Measurements from ENCODE around the gene PHLPP1. TPM values are rescaled to one million over a fixed set of nuclear protein-coding genes. Genes with fewer than 3 reads are reported as not detected.
A peak's percentile ranks its signal among the peaks of the same experiment; 100 is the strongest.

PHLPP1 gene
- total RNA-seq, 1 donor from 2014 or later = 18.0 TPM

GRCh38 chr18:63017977-63018376 is 302.6 kb downstream of the PHLPP1 start:
- peaks cover 17% of the 10 kb centered on the region for H3K27me3 Mint-ChIP-seq
- TF ChIP-seq CTCF (IDR thresholded peaks at IDR 0.05; ENCODE audit: unreplicated experiment) = no peak
- H3K36me3 Mint-ChIP-seq (ENCODE audit: insufficient read depth) = no peaks in the 10 kb centered on the region
- H3K9me3 Mint-ChIP-seq (ENCODE audit: low read depth) = peaks cover 10% of the 10 kb centered on the region
- no peak overlapping the region for H3K4me3 Mint-ChIP-seq (ENCODE audit: low read depth)
- H3K4me1 Mint-ChIP-seq (ENCODE audit: low read depth) = no peaks in the 10 kb centered on the region
- H3K27ac Mint-ChIP-seq = no peak overlapping the region
- no peak for DNase-seq (ENCODE audit: low spot score, unreplicated experiment)

GRCh38 chr18:63022429-63023022 is 307.2 kb downstream of the PHLPP1 start:
- Mint-ChIP-seq H3K27ac (no peak overlapping the region), H3K4me1 (ENCODE audit: low read depth) (no peaks in the 10 kb centered on the region), H3K36me3 (ENCODE audit: insufficient read depth) (no peaks in the 10 kb centered on the region), H3K4me3 (ENCODE audit: low read depth) (no peak overlapping the region), H3K9me3 (ENCODE audit: low read depth) (peaks cover 8% of the 10 kb centered on the region), H3K27me3 (peaks cover 5% of the 10 kb centered on the region)
- TF ChIP-seq CTCF (IDR thresholded peaks at IDR 0.05; ENCODE audit: unreplicated experiment) = peak; percentile 64
- DNase-seq (ENCODE audit: low spot score, unreplicated experiment) = no peak

GRCh38 chr18:63025251-63026090 is 310.1 kb downstream of the PHLPP1 start:
- H3K4me3 Mint-ChIP-seq (ENCODE audit: low read depth) = no peak overlapping the region
- DNase-seq (ENCODE audit: low spot score, unreplicated experiment) = no peak
- TF ChIP-seq CTCF (IDR thresholded peaks at IDR 0.05; ENCODE audit: unreplicated experiment) = peak; percentile 57
- no peaks in the 10 kb centered on the region for H3K4me1 Mint-ChIP-seq (ENCODE audit: low read depth)
- no peaks in the 10 kb centered on the region for H3K36me3 Mint-ChIP-seq (ENCODE audit: insufficient read depth)
- no peaks in the 10 kb centered on the region for H3K9me3 Mint-ChIP-seq (ENCODE audit: low read depth)
- H3K27ac Mint-ChIP-seq = no peak overlapping the region
- peaks cover 5% of the 10 kb centered on the region for H3K27me3 Mint-ChIP-seq

- no peak overlapping the region for H3K4me3 Mint-ChIP-seq (ENCODE audit: low read depth)
- no peaks in the 10 kb centered on the region for H3K4me1 Mint-ChIP-seq (ENCODE audit: low read depth)
- H3K36me3 Mint-ChIP-seq (ENCODE audit: insufficient read depth) = no peaks in the 10 kb centered on the region
- H3K9me3 Mint-ChIP-seq (ENCODE audit: low read depth) = no peaks in the 10 kb centered on the region
- H3K27ac Mint-ChIP-seq = no peak overlapping the region
- DNase-seq (ENCODE audit: low spot score, unreplicated experiment) = no peak
- no peak for TF ChIP-seq CTCF (IDR thresholded peaks at IDR 0.05; ENCODE audit: unreplicated experiment)
- H3K27me3 Mint-ChIP-seq = peaks cover 1% of the 10 kb centered on the region
These were observed 313.0 kb downstream of the PHLPP1 start for GRCh38 chr18:63028380-63028779.

Other genes with a start within 250 kb of the PHLPP1 start
- 18.5 and 20.6 TPM in 2 replicates for gene ZCCHC2, start 192.5 kb upstream of the PHLPP1 start, total RNA-seq